Skeletal muscle cell (primary cell): ENCODE results near the gene PRDM15.

ENCODE experiments used
- DNase-seq: peaks from one replicate; pipeline ENCODE4 v3.0.0-alpha.2; 2010; ENCODE audit warnings: low read depth
- H3K4me3 ChIP-seq: 2 replicates; pipeline ENCODE4 v1.5.1; 2011; ENCODE audit warnings: low read depth, mild to moderate bottlenecking, control low read depth, low read length, moderate library complexity

PRDM15 gene

DNA sequence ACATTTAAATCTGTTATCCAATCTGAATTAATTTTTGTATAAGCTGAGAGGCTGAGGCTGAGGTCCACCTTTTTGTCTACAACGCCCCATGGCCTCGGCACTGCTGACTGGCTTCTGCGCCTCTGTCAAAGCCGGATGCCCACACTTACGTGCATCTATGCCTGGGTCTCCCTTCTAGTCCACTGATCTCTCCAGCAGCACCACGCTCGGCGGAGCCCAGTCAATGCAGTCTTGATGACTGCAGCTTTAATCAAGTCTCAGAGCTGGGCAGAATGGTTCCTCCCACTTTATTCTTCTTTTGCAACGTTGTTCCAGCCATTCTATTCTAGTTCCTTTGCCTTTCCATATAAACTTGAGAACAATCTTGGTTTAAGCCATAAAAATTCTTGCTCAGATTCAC, 9.4 kb downstream of the PRDM15 start:
- no peak for DNase-seq
- no peak overlapping the region for H3K4me3 ChIP-seq

GRCh38 chr21:41868062-41868710, 11.0 kb downstream of the PRDM15 start:
- DNase-seq = no peak

GRCh38 chr21:41867313-41867712, 11.8 kb downstream of the PRDM15 start:
- no peak for DNase-seq
- no peak overlapping the region for H3K4me3 ChIP-seq

More at GRCh38 chr21:41868062-41868710, 11.0 kb downstream of the PRDM15 start:
- H3K4me3 ChIP-seq = no peak overlapping the region

GRCh38 chr21:41866274-41866809, 12.8 kb downstream of the PRDM15 start:
- no peak for DNase-seq
- H3K4me3 ChIP-seq = no peak overlapping the region

GRCh38 chr21:41865002-41865777, 14.0 kb downstream of the PRDM15 start:
- no peak overlapping the region for H3K4me3 ChIP-seq
- no peak for DNase-seq

DNA sequence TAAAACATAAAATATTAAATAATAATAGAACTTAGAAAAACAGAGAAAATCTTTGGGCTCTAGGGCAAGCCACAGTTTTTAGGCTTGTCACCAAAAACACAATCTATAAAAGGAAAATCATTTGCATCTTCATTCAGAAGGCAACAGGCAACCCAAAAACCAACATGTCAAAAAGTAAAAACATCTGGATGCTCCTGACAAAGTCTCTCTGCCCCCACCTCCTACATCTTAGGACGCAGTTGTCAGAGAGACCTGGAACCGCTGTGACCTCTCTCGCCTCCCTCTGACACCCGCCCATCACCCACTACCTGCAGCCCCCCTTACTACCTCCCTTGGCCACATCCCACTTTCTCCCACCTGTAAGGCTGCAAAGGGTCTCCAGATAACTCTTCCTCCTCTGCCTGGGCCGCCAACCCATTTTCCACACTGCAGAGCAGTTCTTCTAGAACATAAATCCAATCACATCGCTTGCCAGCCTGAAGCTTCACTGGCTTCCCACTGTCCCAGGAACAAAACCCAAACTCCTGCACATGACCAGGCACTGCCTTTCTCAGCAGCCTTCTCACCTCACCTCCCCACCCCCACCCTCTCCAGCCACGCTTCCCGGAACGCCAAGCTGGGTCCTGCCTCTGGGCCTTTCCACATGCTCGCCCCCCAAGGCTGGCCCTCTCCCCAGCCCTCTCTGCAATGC, 14.7 kb downstream of the PRDM15 start:
- no peak for DNase-seq
- no peak overlapping the region for H3K4me3 ChIP-seq

DNA sequence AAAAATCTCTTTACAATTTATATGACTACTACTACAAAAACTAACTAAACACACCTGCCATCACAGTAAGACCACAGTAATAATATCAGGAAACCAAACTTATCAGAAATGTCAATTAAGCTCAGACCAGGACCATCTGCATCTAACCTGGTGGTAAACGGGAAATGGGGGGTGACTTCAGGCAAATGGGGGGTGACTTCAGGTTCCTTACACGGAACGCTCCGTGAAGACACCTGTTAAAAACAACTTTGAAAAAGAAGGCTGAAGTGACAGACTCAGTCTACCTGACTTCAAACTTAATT, 15.8 kb downstream of the PRDM15 start:
- no peak for DNase-seq
- no peak overlapping the region for H3K4me3 ChIP-seq

- no peak for DNase-seq
Measured at GRCh38 chr21:41861987-41862386, 17.2 kb downstream of the PRDM15 start.

GRCh38 chr21:41861255-41861654, 17.9 kb downstream of the PRDM15 start:
- H3K4me3 ChIP-seq = no peak overlapping the region
- no peak for DNase-seq

More at GRCh38 chr21:41861987-41862386, 17.2 kb downstream of the PRDM15 start:
- no peak overlapping the region for H3K4me3 ChIP-seq

GRCh38 chr21:41859297-41859980, 19.7 kb downstream of the PRDM15 start:
- H3K4me3 ChIP-seq = no peak overlapping the region
- no peak for DNase-seq

- no peak overlapping the region for H3K4me3 ChIP-seq
- no peak for DNase-seq
Measured at GRCh38 chr21:41858466-41859296, 20.5 kb downstream of the PRDM15 start.

DNA sequence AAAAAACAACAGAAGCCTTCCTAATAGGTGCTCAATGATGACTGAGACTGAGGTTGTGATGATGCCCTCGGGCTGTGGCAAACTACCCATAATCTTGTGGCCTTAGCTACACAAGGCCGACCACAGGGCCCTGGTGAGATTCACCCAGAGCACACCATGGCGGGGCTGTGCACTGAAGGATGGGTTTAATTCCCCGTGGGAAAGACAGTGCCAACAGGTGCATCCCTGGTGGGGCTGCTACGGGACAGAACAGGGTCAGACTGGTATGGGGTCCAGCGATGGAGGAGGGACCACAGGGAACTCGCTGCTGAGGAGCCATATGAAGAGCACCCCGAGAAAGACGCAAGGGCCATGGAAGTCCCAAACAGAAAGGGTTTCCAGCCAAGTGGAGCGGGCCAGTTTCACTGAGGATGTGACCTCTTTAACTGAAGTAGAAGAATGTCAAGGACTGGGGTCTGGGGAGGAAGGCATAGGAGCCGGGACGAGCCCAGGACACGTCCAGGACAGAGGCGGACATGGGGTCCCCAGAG, 21.3 kb downstream of the PRDM15 start:
- H3K4me3 ChIP-seq = no peak overlapping the region
- no peak for DNase-seq

DNA sequence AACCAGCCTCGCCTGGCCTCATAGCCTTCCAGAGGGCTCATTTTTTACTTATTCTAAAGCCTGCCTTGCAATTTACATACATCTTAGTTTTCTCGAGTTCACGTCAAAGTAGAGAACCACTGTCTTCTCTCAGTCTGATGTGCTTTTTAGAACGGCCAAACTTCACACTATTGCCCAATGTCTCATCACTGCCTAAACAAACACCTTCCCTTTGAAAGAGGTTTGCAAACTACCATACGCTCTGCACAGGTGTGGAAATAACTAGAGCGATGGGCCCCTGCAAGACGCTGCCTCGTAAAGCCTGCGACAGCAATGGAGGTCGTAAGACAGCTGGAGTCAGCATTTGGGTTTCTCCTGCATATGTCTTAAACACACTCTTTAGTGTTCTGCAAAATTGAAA, 22.6 kb downstream of the PRDM15 start:
- no peak for DNase-seq
- no peak overlapping the region for H3K4me3 ChIP-seq

DNA sequence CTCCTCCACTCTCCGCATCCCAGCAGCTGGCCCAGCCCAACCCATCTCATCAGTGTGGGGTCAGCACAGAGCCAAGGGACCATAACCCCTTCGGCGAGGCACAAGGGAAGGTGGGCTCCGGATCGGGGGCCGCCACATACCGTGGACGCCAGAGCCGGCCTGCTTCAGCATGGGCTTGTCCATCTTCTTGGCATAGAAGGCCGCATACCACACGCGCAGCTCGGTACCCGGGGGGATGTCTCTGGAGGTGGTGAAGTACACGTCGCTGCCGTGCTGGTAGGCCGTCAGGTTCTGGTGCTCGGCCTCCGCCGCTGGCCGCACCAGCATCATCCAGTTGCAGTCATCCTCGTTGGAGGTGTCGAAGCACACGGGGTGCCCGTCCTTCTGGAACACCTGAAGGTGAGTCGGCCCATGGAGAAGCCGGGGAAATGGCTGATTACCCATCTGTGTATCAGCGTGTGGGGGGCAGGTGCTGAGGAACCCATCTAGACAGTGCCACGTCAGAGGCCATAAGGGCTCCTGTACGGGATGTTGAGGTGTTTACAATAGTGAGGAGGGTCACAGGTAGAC, 24.6 kb downstream of the PRDM15 start:
- DNase-seq = no peak
- H3K4me3 ChIP-seq = no peak overlapping the region

DNA sequence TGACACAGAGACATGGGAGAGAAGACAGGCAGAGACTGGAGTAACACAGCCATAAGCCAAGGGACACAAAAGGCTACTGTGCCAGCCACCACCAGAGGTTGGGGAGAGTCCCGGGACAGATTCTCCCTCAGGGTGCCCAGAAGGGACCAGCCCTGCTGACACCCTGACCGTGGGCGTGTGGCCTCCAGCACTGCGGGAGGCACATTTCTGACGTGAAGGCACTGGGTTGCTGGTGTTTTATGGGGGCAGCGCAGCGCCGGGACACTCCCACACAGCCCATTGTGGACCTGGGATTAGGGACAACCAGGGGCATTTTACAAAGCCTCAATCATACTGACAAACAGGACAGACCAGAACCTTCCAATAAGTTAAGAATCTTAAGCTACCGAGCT, 26.2 kb downstream of the PRDM15 start:
- no peak overlapping the region for H3K4me3 ChIP-seq
- no peak for DNase-seq

- no peak for DNase-seq
- no peak overlapping the region for H3K4me3 ChIP-seq
Measured at GRCh38 chr21:41852151-41852928, 26.8 kb downstream of the PRDM15 start.

- H3K4me3 ChIP-seq = no peak overlapping the region
- DNase-seq = no peak
Measured at GRCh38 chr21:41851090-41851790, 27.9 kb downstream of the PRDM15 start.
